ENCODE data around the gene MBP.
A peak's percentile ranks its signal among the peaks of the same experiment; 100 is the strongest.

MBP gene

GRCh38 chr18:77141401-77142118, 9.0 kb upstream of the MBP start:
- Mint-ChIP-seq H3K4me1 (peaks cover 53% of the 10 kb centered on the region), H3K9me3 (peaks cover 9% of the 10 kb centered on the region), H3K27me3 (no peaks in the 10 kb centered on the region), H3K36me3 (peaks cover 11% of the 10 kb centered on the region), H3K4me3 (no peak overlapping the region), H3K27ac (peak overlapping the region; percentile 52)

- Mint-ChIP-seq H3K27me3 (no peaks in the 10 kb centered on the region), H3K36me3 (peaks cover 11% of the 10 kb centered on the region), H3K4me3 (peak overlapping the region; percentile 30), H3K9me3 (peaks cover 9% of the 10 kb centered on the region), H3K4me1 (peaks cover 47% of the 10 kb centered on the region), H3K27ac (peak overlapping the region; percentile 86)
Observed at GRCh38 chr18:77140439-77141109, 8.0 kb upstream of the MBP start.

- H3K27ac Mint-ChIP-seq: peak overlapping the region; percentile 56
- H3K36me3 Mint-ChIP-seq: peaks cover 11% of the 10 kb centered on the region
- H3K9me3 Mint-ChIP-seq: peaks cover 9% of the 10 kb centered on the region
- H3K27me3 Mint-ChIP-seq: no peaks in the 10 kb centered on the region
- H3K4me3 Mint-ChIP-seq: no peak overlapping the region
- H3K4me1 Mint-ChIP-seq: peaks cover 48% of the 10 kb centered on the region
Observed at GRCh38 chr18:77140030-77140429, 7.4 kb upstream of the MBP start.

GRCh38 chr18:77139619-77140018, 7.0 kb upstream of the MBP start:
- peak overlapping the region; percentile 20 for H3K27ac Mint-ChIP-seq
- no peaks in the 10 kb centered on the region for H3K27me3 Mint-ChIP-seq
- peaks cover 51% of the 10 kb centered on the region for H3K4me1 Mint-ChIP-seq
- H3K36me3 Mint-ChIP-seq: peaks cover 11% of the 10 kb centered on the region
- H3K9me3 Mint-ChIP-seq: peaks cover 9% of the 10 kb centered on the region
- H3K4me3 Mint-ChIP-seq: no peak overlapping the region

GRCh38 chr18:77138270-77138669, 5.7 kb upstream of the MBP start:
- no peak overlapping the region for H3K4me3 Mint-ChIP-seq
- H3K36me3 Mint-ChIP-seq: peaks cover 9% of the 10 kb centered on the region
- peaks cover 9% of the 10 kb centered on the region for H3K9me3 Mint-ChIP-seq
- peaks cover 58% of the 10 kb centered on the region for H3K4me1 Mint-ChIP-seq
- no peaks in the 10 kb centered on the region for H3K27me3 Mint-ChIP-seq
- no peak overlapping the region for H3K27ac Mint-ChIP-seq

- Mint-ChIP-seq H3K4me1 (peaks cover 59% of the 10 kb centered on the region), H3K27ac (no peak overlapping the region), H3K27me3 (no peaks in the 10 kb centered on the region), H3K9me3 (peaks cover 9% of the 10 kb centered on the region), H3K36me3 (peaks cover 9% of the 10 kb centered on the region), H3K4me3 (no peak overlapping the region)
Observed at GRCh38 chr18:77137851-77138250, 5.3 kb upstream of the MBP start.

GRCh38 chr18:77136871-77137665, 4.5 kb upstream of the MBP start:
- Mint-ChIP-seq H3K4me1 (peaks cover 56% of the 10 kb centered on the region), H3K27ac (no peak overlapping the region), H3K36me3 (peaks cover 3% of the 10 kb centered on the region), H3K9me3 (peaks cover 2% of the 10 kb centered on the region), H3K4me3 (no peak overlapping the region), H3K27me3 (no peaks in the 10 kb centered on the region)

- peaks cover 48% of the 10 kb centered on the region for H3K4me1 Mint-ChIP-seq
Observed at GRCh38 chr18:77136076-77136718, 3.6 kb upstream of the MBP start.

GRCh38 chr18:77135339-77136075, 2.9 kb upstream of the MBP start:
- Mint-ChIP-seq H3K27me3 (no peaks in the 10 kb centered on the region), H3K9me3 (no peaks in the 10 kb centered on the region), H3K4me3 (no peak overlapping the region), H3K27ac (peak overlapping the region; percentile 17), H3K36me3 (no peaks in the 10 kb centered on the region), H3K4me1 (peaks cover 46% of the 10 kb centered on the region)

More at GRCh38 chr18:77136076-77136718, 3.6 kb upstream of the MBP start:
- H3K27me3 Mint-ChIP-seq: no peaks in the 10 kb centered on the region
- no peak overlapping the region for H3K27ac Mint-ChIP-seq
- H3K9me3 Mint-ChIP-seq: no peaks in the 10 kb centered on the region
- H3K4me3 Mint-ChIP-seq: no peak overlapping the region
- H3K36me3 Mint-ChIP-seq: no peaks in the 10 kb centered on the region

- Mint-ChIP-seq H3K36me3 (no peaks in the 10 kb centered on the region), H3K4me1 (peaks cover 46% of the 10 kb centered on the region), H3K27me3 (no peaks in the 10 kb centered on the region), H3K9me3 (no peaks in the 10 kb centered on the region), H3K27ac (peak overlapping the region; percentile 26), H3K4me3 (no peak overlapping the region)
Observed at GRCh38 chr18:77134611-77135010, 2.0 kb upstream of the MBP start.

- H3K4me3 Mint-ChIP-seq: peak overlapping the region; percentile 81
- H3K27me3 Mint-ChIP-seq: no peaks in the 10 kb centered on the region
- peak overlapping the region; percentile 84 for H3K27ac Mint-ChIP-seq
- H3K4me1 Mint-ChIP-seq: peaks cover 50% of the 10 kb centered on the region
- H3K9me3 Mint-ChIP-seq: no peaks in the 10 kb centered on the region
- H3K36me3 Mint-ChIP-seq: peaks cover 2% of the 10 kb centered on the region
Observed at GRCh38 chr18:77133835-77134496, 1.4 kb upstream of the MBP start.

- Mint-ChIP-seq H3K4me1 (peaks cover 54% of the 10 kb centered on the region), H3K4me3 (peak overlapping the region; percentile 81), H3K27ac (peak overlapping the region; percentile 51), H3K9me3 (no peaks in the 10 kb centered on the region), H3K27me3 (no peaks in the 10 kb centered on the region), H3K36me3 (peaks cover 3% of the 10 kb centered on the region)
Observed at GRCh38 chr18:77133051-77133834, 660 bp upstream of the MBP start.

- Mint-ChIP-seq H3K27me3 (no peaks in the 10 kb centered on the region), H3K27ac (peak overlapping the region; percentile 96), H3K4me3 (peak overlapping the region; percentile 96), H3K36me3 (peaks cover 13% of the 10 kb centered on the region), H3K9me3 (no peaks in the 10 kb centered on the region), H3K4me1 (peaks cover 62% of the 10 kb centered on the region)
Observed at GRCh38 chr18:77131652-77132368, 773 bp downstream of the MBP start.
